ENCODE results near the gene WDPCP.
"Not testable (repeated sequence)": the region's sequence is repeated elsewhere in the genome, so short reads cannot be mapped to it uniquely, and the experiment has no call there.

The WDPCP gene

GRCh38 chr2:63344575-63345284, 243.5 kb downstream of the WDPCP start:
- no peak for DNase-seq

GRCh38 chr2:63343397-63344109, 244.7 kb downstream of the WDPCP start:
- no peak for DNase-seq

DNA sequence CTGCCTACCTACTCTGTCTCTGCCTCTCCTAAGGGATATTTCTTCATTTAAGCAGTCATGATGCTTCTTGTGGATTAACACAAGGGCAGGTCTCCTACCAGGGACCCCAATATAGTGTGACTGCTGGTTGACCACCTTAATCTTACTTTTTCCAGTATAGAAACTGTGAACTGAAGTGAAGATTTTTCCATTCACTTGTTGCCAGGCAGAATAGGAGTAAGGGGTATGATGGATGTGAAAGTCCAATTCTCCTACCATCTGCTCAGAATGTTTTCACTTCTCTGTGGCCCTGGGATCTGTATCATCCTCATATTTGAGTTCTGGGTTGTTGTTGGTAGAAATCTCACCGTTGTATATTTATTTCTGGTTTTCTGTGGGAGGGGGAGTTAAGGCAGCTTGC, 247.8 kb downstream of the WDPCP start:
- DNase-seq: no peak

- no peak for DNase-seq
Observed at GRCh38 chr2:63334910-63335309, 253.4 kb downstream of the WDPCP start.

- DNase-seq: no peak
Observed at GRCh38 chr2:63326473-63326872, 261.8 kb downstream of the WDPCP start.

DNA sequence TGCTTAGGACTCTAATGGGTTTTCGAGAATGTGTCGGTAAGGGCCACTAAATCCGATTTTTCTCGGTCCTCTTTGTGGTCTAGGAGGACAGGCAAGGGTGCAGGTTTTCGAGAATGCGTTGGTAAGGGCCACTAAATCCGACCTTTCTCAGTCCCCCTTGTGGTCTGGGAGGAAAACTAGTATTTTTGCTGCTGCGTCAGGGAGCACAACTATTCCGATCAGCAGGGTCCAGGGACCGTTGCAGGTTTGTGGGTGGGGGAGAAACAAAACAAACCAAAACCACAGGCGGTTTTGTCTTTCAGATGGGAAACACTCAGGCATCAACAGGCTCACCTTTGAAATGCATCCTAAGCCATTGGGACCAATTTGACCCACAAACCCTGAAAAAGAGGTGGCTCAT, 264.6 kb downstream of the WDPCP start:
- DNase-seq: not testable (repeated sequence)

GRCh38 chr2:63321973-63322372, 266.3 kb downstream of the WDPCP start:
- DNase-seq: not testable (repeated sequence)

GRCh38 chr2:63320669-63321068, 267.6 kb downstream of the WDPCP start:
- DNase-seq: no peak

DNA sequence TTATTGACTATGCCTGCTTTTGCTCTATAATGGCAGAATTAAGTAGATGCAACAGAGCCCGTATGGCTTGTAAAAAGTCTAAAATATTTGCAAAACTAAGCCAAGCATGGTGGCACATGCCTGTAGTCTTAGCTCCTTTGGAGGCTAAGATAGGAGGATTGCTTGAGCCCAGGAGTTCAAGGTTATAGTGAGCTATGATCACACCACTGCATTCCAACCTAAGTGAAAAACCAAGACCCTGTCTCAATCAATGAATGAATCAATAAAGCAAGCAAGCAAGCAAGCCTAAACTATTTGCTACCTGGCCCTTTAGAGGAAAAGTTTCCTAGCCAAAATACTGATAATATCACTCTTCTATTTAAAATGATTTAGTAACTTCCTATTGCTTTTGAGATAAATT, 277.7 kb downstream of the WDPCP start:
- DNase-seq: no peak

GRCh38 chr2:63301481-63301880, 286.8 kb downstream of the WDPCP start:
- no peak for DNase-seq

DNA sequence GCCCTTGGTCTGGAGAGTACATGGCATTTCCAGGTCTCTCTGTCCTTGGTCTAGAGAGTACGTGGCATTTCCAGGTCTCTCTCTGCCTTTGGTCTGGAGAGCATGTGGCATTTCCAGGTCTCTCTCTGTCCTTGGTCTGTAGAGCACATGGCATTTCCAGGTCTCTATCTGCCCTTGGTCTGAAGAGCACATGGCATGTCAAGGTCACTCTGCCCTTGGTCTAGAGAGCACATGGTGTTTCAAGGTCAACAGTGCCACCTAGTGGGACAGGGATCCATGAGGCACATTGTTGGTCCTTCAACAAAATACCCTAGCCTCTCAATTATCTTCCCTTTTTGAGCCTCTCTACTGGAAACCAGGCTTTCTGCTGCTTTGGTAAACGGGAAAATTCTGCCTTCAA, 287.4 kb downstream of the WDPCP start:
- no peak for DNase-seq

DNA sequence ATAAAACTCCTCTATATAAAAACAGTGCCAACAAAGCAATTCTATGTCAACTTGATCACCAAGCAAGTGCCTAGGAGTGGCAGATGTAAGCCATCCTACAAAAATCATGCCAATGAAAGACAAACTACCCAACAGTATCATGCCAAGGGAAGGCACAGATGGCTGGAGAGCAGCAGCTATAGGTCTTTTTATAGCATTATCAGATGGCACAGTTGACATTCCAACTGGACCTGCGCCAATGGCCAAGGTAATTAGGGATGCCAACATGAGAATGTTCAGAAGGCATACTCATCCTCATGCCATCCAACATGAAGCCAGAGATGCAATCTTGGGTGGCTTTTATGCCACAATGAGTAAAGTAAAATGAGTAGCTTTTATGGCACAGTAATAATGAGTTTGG, 300.3 kb downstream of the WDPCP start:
- DNase-seq: no peak

GRCh38 chr2:63286520-63286919, 301.8 kb downstream of the WDPCP start:
- DNase-seq: not testable (repeated sequence)

DNA sequence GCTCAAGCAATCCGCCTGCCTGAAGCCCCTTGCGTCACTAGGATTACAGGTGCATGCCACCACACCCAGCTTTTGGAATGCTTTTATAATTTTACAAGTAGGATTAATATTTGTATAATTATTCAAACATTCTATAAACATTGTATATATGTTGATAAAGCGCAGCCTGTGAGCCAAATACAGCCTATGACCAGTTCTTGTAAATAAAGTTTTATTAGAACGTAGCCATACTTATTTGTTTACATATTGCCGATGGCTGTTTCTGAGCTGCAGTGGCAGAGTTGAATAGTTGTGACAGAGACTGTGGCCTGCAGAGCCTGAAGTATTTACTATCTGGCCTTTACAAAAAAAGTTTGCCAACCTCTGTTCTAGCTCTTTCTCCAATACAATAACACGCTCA, 305.0 kb downstream of the WDPCP start:
- DNase-seq: no peak

DNA sequence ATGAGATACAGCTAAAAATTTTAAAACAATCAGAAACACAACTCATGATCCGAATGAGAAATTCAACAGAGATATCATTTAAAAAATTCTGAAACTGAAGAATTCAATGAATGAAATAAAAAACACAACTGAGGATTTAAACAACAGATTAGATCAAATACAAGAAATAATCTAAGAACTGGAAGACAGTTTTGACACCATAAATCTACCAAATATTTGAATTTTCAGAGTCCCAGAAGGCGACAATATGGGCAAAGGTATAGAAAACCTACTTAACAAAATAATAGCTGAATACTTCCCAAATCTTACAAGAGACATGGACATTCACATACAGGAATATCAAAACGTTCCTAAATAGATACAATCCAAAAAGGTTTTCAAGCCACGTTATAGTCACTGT, 315.7 kb downstream of the WDPCP start:
- DNase-seq: no peak

- no peak for DNase-seq
Observed at GRCh38 chr2:63270717-63271116, 317.6 kb downstream of the WDPCP start.

- no peak for DNase-seq
Observed at GRCh38 chr2:63268946-63269345, 319.3 kb downstream of the WDPCP start.

GRCh38 chr2:63261137-63261621, 327.1 kb downstream of the WDPCP start:
- DNase-seq: no peak

- DNase-seq: no peak
Observed at GRCh38 chr2:63257473-63257872, 330.8 kb downstream of the WDPCP start.

DNA sequence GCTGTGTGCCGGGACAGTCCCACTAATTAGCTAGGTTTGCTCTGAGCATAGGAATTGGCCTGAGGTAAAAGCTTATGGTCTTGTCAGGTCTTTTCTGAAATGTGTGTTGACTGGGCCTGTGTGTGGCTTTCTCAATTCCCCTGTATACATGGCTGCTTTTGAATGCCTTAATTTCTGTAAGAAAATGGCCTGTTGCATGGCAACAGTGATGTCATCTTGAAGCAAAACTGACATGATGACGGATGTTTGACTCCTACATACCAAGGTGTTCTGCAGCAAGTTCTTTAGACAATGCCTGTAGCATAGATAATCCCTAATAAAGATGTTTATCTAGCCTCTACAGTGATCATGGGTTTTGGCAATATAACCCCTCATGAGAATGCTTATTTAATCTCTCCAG, 339.1 kb downstream of the WDPCP start:
- no peak for DNase-seq

GRCh38 chr2:63242747-63243146, 345.5 kb downstream of the WDPCP start:
- no peak for DNase-seq

DNA sequence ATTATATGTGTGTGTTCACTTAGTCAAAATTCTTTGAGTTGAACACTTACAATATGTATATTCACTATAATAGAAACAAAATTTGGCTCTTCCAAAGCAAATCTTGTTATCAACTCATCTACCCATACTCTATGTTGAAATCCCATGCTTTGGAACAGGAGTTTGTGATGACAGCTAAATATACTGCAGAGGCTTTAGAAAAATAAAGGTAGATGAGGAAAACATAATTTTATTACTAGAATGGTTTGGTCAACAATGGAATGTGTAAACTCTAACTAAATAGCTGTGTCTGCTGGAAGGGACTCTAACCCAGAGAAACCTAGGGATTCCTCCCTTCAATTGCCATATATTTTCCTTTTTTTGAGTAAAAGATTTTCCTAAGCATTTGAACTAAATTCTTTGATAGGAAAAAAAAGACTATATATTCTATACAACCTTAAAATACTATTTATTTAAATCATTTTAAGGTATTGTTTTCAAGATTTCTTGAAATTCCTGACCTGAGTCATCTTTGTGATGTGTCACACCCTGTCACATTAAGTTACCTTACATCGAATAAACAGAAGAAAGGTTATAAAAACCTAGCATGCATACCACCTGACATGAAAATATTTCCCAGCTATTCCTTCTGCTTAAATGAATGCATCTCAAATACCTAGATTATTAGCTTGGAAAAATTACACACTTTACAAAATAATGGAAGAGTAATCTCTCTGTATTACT, 362.2 kb downstream of the WDPCP start:
- no peak for DNase-seq

DNA sequence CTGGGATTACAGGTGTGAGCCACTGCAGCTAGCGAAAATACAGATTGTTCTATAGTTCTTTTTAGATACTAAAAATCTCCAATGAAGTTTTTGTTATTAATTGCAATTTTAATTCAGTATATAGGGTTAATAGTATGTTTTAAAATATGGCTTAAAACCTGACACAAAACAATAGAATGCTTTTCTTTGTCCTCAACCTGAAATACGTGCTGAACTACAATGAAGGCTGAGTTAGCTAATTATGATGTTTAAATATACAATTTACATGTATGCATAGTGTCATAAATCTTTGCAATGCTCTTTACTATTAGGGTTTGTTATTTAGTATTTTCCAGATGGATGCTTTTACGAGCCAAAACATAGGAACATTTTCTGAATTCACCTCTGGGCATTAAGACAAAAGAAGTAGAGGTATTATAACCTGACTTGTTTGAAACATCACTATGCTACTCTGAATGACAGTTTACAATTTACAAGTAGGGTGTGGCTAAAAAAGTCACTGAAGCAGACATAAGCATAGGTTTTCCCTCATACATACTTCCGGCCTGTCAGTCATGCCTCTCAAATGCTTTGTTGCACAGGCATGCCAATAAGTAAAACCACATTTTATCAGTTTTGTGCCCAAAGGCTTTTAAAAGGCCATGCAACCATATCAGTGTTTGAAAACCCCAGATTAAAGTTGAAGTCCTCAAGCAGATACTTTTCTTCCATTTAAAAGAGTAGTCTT, 369.3 kb downstream of the WDPCP start:
- DNase-seq: no peak

All from CD4-positive, alpha-beta T cell treated with Interleukin-4 for 4 hours (primary cell).